Endothelial cell of hepatic sinusoid (primary cell): Measurements from ENCODE around the gene CD74.

ENCODE experiments used
- in situ Hi-C: cut with HindIII; loops from 2 replicates; pipeline ENCODE4 v1.10.0; 2017; ENCODE audit warnings: low sequenced_read_pairs

Gene CD74

GRCh38 chr5:150410524-150411244 lies 2.0 kb downstream of the CD74 start:
- in situ Hi-C loops = no loop called here

- in situ Hi-C loops = no loop called here
These were observed 2.8 kb downstream of the CD74 start for GRCh38 chr5:150409638-150410523.

DNA sequence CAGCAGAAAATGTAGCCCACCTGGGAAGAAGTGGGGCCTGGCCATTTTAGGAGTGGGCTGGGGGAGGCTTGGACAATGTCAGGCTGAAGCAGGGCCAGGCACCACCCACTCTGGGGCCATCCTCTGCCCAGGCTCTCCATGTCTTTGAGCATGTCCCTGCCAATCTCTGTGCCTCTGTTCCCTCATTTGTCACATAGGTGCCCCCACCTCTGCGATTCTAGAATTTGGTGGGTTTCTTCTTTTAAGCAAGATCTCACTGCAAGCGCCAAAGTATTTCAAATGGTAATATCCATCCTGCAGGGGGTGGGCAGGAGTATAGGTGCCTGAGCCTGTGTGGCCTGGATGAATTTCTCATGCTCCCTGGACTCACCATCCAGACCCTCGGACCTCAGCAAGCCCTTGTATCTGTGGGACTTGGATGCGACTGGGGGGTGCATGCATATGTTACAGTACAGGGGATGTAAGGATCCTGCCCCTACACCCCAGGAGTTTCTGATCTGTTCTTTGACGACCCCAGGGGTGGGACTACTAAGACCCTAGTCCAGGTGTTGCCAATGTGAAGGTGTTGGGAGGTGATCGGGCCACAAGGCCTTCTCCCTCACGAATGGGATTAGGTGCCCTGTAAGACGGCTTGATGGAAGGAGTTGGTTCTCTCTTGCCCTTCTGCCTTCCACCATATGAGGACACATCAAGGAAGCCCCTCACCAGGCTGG lies 4.3 kb downstream of the CD74 start:
- in situ Hi-C loops = no loop called here

GRCh38 chr5:150407096-150407720 lies 5.5 kb downstream of the CD74 start:
- in situ Hi-C loops = no loop called here

DNA sequence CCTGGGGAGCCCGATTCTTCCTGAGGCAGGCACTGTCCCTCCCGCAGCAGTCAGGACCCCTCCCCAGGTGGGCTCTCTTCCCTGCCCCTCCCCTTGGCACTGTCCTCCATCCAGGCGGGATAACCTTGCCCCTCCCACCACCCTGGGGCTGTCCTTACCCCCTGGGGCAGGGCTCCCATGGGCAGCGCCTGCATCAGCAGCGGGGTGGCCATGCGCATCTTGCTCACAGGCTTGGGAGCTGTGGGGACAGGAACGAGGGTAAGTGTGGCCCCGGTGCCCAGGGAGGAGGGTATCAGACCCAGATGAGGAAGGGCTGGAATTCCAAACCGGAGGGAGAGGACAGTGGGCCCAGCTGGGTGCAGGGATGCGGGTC lies 6.0 kb downstream of the CD74 start:
- in situ Hi-C loops = no loop called here

DNA sequence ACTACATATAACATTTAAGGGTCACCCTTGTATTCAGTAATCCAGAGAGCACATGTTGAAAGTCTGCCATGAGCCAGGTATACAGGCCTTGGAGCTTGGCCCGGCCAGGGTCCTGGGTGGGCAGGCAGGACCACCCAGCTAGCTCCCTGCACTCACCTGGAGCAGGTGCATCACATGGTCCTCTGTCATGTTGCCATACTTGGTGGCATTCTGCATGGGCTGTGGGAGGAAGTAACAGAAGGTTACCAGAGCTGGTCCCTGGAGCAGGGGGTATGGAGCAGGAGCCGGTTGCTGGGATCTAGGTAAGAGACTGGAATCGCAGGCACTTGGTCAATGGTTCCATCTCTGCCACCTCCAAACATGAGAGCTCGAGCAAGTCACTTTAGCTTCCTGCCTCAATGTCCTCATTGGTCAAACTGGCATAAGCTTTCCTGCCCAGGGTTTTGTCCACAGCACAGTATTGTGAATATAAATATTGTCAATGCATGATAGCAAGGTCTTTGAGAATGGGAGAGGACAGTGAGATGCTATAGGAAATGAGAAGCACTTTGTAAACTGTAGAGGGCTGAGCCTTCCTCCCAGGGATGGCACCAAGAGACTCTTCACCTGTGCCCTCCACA lies 6.5 kb downstream of the CD74 start:
- in situ Hi-C loops = no loop called here

DNA sequence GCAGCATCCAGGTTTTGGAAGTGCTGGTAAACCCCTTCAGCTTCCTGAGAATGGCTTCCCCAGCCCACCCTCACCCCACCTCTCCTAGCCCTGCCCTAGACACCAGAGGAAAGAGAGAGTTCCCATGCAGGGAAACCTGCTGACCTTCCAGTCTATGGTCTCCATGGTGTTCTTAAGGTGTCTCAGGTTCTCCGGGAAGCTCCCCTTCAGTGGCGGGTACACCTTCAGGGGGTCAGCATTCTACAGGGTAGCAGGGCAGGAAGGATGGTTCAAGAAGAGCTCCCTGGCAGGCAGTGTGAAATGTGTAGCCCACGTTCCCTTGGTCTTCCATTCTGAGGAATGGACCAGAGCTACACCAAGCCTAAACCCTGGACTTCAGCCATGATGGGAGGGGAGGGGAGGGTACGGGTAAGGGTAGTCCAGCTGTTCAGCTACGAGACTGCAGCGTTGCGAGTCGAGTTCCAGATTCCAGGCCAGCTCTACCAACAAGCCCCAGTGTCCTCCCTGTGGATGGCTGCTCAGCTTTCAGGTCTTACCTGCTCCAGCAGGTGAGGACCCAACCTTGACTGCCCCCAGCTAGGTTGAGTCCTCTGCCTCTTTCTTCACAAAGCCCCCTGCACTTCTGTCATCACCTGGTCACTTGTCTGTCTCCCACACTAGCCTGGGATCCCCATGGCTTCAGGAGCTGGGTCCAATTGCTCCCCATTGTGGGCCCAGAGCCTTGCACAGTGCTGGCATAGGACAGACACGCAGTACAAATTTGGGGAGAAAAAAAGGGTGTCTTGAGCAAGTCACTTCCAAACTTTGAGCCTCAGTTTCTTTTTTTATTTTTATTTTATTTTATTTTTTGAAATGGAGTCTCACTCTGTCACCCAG lies 7.5 kb downstream of the CD74 start:
- in situ Hi-C loops = loop anchor here (5.0 kb wide), 2 partner anchors 47 to 102 kb away; partner anchors contain the start of gene NDST1

DNA sequence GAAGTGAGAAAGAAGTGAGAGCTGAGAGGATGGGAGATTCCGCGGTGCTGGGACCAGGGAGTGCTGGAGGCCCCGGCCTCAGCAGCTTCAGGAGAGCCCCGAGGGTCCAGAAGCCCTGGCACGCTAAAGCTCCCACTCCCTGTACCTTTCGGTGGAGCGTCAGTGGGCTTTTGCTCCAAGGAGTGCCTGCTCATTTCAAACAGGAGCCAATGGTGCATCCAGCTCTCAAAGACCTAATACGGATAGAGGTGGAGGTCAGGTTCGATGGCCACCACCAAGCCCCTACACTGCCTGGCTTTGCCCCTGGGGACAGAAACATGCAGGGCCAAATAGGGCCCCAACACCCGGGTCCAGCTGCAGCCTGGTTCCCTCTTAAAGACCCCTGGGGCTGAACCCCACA lies 8.2 kb downstream of the CD74 start:
- in situ Hi-C loops = loop anchor here (5.0 kb wide), 2 partner anchors 48 to 103 kb away; partner anchors contain the start of gene NDST1

DNA sequence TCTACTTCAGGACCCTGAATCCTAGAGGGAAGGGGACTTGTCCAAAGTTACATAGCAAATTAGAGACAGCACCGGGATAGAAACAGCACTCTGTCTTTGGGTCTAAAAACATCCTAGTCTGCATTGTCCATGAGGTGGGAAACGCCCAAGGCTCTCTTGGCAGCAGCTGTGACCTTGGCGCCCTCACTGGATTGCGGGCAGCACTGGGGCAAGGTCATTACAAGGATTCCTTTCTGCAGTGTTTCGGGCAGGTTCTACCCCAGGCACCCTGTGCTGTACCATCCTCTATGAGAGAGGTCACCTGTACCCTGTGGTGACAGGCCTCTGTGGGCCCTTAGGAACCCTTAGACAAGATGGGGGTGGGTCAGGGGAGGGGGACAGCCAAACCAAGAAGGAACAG lies 8.6 kb downstream of the CD74 start:
- in situ Hi-C loops = loop anchor here (5.0 kb wide), 2 partner anchors 48 to 103 kb away; partner anchors contain the start of gene NDST1

GRCh38 chr5:150402901-150403342 lies 9.8 kb downstream of the CD74 start:
- in situ Hi-C loops = loop anchor here (5.0 kb wide), 2 partner anchors 49 to 104 kb away; partner anchors contain the start of gene NDST1

- in situ Hi-C loops = loop anchor here (5.0 kb wide), 2 partner anchors 50 to 105 kb away; partner anchors contain the start of gene NDST1
These were observed 10.4 kb downstream of the CD74 start for GRCh38 chr5:150402229-150402773.

DNA sequence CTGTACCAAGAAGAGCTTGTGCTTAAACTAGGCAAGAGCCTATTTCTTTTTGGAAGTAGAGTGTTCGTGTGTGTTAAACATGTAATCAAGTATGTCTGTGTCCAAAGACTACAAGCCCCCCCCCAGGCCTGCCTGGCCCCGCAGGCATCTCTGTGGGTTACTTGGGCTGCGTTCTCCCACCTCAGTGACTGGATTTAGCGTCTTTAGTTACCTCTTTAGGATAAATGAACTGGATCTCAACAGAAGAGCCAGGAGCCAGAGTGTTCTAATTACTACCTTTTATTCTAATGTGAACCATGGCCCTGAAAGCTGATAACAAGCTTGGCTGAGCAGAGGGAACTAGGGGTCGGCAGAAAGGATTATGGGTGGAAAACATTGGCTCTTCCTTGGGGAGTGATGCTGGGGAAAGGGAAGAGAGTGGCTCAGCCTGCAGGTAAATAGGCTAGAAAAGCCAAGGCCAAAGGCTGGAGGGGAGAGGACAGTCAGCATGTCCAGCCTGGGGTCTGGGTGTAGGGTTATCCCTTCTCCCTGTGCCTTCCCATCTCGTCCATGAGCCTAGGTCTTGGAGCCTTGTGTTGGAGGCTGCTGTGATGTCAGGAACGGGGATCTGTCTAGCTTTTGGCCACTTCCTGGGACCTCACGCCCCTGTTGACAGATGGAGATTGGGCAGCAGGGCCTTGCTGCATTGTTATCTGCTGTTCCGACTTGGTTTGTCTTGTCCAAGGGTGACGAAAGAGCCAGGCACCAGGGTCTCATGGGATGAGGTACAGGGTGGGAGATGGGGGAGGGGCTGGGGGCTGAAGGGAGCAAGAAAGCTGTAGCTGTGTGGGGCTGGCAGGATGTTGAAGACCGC lies 11.1 kb downstream of the CD74 start:
- in situ Hi-C loops = loop anchor here (5.0 kb wide), 2 partner anchors 51 to 106 kb away; partner anchors contain the start of gene NDST1

- in situ Hi-C loops = loop anchor here (5.0 kb wide), 2 partner anchors 51 to 106 kb away; partner anchors contain the start of gene NDST1
These were observed 11.7 kb downstream of the CD74 start for GRCh38 chr5:150401076-150401375.

DNA sequence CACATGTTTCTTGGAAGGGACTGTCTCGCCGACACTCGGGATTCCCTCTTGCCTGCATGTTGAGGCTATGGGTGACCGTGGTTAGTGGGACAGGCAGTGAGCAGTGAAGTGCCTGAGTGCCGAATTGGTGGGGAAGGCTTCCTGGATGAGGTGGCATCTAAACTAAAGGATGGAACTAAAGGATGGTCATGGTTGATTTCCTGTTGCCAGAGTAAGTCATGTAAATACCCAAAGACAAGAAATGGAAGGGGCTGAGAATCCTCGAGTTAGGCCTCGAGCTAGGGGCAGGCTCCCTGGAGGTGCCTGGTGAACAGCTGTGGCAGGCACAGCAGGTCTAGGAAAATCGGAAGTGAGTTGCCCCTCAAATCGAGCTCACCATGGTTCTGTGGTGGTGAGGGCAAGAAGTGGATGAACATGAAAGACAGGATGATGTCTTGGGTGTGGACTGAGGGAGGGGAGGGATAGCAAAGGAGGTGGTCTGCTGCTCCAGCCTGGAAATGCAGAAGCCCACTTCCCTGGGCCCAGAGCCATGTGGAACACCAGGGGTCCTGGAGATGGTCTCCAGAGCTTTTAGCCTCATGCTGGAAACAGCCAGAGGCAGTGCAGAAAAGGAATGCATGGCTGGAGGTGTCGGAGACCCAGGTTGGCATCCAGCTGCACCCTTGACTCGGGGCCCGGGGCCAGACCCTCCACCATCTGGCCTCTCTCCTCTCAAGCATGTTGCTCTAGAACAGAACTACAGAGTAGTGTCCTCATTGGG lies 12.2 kb downstream of the CD74 start:
- in situ Hi-C loops = loop anchor here (5.0 kb wide), 2 partner anchors 52 to 107 kb away; partner anchors contain the start of gene NDST1

- in situ Hi-C loops = loop anchor here (5.0 kb wide), 2 partner anchors 53 to 108 kb away; partner anchors contain the start of gene NDST1
These were observed 13.0 kb downstream of the CD74 start for GRCh38 chr5:150399524-150400211.

DNA sequence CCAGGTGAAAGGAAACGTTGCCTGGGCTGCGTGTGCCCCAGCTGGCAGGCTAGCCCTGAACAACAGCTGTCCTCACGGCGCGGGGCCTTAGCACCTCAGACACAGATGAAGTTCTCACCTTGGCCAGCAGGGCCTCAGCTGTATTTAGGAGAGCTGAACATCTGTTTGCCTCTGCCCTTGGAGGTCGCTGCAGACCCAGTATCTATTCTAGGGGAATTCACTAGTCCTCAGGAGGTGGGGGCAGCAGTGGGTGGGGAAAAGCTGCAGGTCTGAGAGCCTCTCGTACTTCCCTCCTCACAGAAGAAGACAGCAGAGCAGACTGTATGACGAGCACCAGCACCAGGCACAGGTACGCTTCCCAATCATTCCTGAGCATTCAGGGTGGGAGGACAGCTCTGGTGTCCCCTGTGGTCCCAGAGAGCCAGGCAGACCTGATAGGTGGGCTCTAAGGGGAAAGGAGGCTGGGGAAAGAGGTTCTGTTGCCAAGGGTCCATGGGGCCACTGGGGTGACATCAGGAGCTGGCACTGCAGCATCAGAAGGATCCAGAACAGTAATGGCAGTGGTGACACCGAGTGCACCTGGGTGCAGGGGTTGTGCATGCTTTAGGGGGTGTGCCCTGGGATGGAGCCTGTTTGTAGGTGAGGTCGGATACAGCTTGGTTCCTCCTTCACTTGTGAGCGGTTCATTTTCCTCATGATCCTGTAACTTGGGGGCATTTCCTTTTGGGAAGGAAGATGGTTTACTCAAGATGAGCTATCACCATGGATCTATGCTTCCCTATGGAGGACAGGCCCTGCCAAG lies 13.8 kb downstream of the CD74 start:
- in situ Hi-C loops = no loop called here
